ENCODE measurements around the gene B4GALNT2. TPM values are rescaled to one million over a fixed set of nuclear protein-coding genes. Genes with fewer than 3 reads are reported as not detected.
"Not testable (repeated sequence)": the region's sequence is repeated elsewhere in the genome, so short reads cannot be mapped to it uniquely, and the experiment has no call there.

The B4GALNT2 gene
- polyA plus RNA-seq (not detected in 2 replicates), polyA minus RNA-seq (not detected in 2 replicates)

DNA sequence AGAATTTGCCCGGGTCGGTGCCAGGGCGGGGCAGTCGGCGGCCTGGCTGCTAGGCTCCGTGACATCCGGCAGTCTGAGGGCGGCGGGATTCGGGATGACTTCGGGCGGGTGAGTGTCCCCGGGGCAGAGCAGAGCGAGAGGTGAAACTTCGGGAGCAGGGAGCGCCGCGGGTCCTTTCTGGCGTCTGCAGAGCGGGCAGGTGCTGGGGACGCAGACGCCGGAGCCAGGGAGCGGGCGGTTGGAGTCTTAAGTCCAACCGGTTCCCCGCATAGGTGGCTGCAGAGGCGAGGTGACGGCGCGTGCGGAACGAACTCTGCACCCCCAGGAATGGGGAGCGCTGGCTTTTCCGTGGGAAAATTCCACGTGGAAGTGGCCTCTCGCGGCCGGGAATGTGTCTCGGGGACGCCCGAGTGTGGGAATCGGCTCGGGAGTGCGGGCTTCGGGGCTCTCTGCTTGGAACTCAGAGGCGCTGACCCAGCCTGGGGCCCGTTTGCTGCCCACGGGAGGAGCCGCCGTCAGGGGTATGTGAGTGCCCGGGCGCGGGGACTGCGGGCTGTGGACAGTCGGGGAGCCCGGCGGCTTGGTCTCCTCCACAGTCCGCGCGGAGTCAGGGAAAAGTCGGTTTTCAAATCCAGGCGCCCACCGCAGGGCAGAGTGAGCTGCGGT is at the start of gene B4GALNT2:
Gene B4GALNT2 (plus strand): TSS at position 71 of the 666 bp plus-strand sequence. CDS start 24 bp downstream, at position 95.
- H4K20me1 ChIP-seq (ENCODE audit: insufficient read depth) = no peaks in the 10 kb centered on the region
- H3F3A ChIP-seq (ENCODE audit: insufficient read depth, low read length, poor library complexity, severe bottlenecking) = no peaks in the 10 kb centered on the region
- H3K79me2 ChIP-seq (replicated peaks; ENCODE audit: insufficient read depth, low read length) = no peaks in the 10 kb centered on the region
- no peak within 1 kb of the TSS for H2AFZ ChIP-seq (ENCODE audit: low read depth, low read length)
- peaks cover 2% of the 10 kb centered on the region for H3K9me3 ChIP-seq (ENCODE audit: low read length)
- peak within 1 kb of the TSS; percentile 35 for H3K4me2 ChIP-seq (ENCODE audit: low read length)
- TF ChIP-seq MXI1 (conservative IDR thresholded peaks at IDR 0.05; ENCODE audit: poor library complexity, severe bottlenecking) = no peak
- no peak for TF ChIP-seq EZH2 (IDR thresholded peaks at IDR 0.05; ENCODE audit: borderline replicate concordance, insufficient read depth, low read length, poor library complexity, severe bottlenecking)
- no peak for TF ChIP-seq TAF1 (IDR thresholded peaks at IDR 0.05; ENCODE audit: low read depth)
- no peak for TF ChIP-seq CTCF (IDR thresholded peaks at IDR 0.05; ENCODE audit: poor library complexity, severe bottlenecking)
- TF ChIP-seq RAD21 (conservative IDR thresholded peaks at IDR 0.05) = no peak
- no peak for TF ChIP-seq SMC3 (conservative IDR thresholded peaks at IDR 0.05; ENCODE audit: poor library complexity)
- TF ChIP-seq REST (IDR thresholded peaks at IDR 0.05; ENCODE audit: borderline replicate concordance) = no peak
- no peak for TF ChIP-seq EP300 (conservative IDR thresholded peaks at IDR 0.05; ENCODE audit: poor library complexity, severe bottlenecking)
- H3K36me3 ChIP-seq (ENCODE audit: insufficient read depth, low read length) = no peaks in the 10 kb centered on the region
- H3K27ac ChIP-seq (ENCODE audit: low read length) = no peak within 1 kb of the TSS
- H3K27me3 ChIP-seq (ENCODE audit: insufficient read depth, low read depth, low read length) = peaks cover 38% of the 10 kb centered on the region
- H3K4me3 ChIP-seq (ENCODE audit: low read length) = peak within 1 kb of the TSS; percentile 62
- H3K9me2 ChIP-seq (ENCODE audit: insufficient read depth, low read length) = no peaks in the 10 kb centered on the region
- H3K9ac ChIP-seq (ENCODE audit: low read length) = no peak within 1 kb of the TSS

GRCh38 chr17:49085046-49085445 is 47.5 kb upstream of the B4GALNT2 start:
- H2AFZ ChIP-seq (ENCODE audit: low read depth, low read length); H3K9ac ChIP-seq (ENCODE audit: low read length); H3K4me2 ChIP-seq (ENCODE audit: low read length); H4K20me1 ChIP-seq (ENCODE audit: insufficient read depth); H3K79me2 ChIP-seq (replicated peaks; ENCODE audit: insufficient read depth, low read length); H3K9me3 ChIP-seq (ENCODE audit: low read length); H3F3A ChIP-seq (ENCODE audit: insufficient read depth, low read length, poor library complexity, severe bottlenecking); H3K4me3 ChIP-seq (ENCODE audit: low read length); H3K27me3 ChIP-seq (ENCODE audit: insufficient read depth, low read depth, low read length); H3K36me3 ChIP-seq (ENCODE audit: insufficient read depth, low read length); H3K27ac ChIP-seq (ENCODE audit: low read length); H3K9me2 ChIP-seq (ENCODE audit: insufficient read depth, low read length): not testable (repeated sequence)
